ENCODE data around the gene ZNF470. TPM values are rescaled to one million over a fixed set of nuclear protein-coding genes. Genes with fewer than 3 reads are reported as not detected.

The ZNF470 gene
- total RNA-seq, 4 donors from 2014 or later, result 5.1 to 9.2 (median 5.7) TPM

GRCh38 chr19:56594783-56595547 is 27.7 kb downstream of the ZNF470 start, which contains the start of gene ZNF71:
Gene ZNF71, plus strand, starts transcription at chr19:56595302. Its CDS starts 6,257 bp downstream, at chr19:56601559.
- Histone ChIP-seq H3K9me3 (peaks cover 0 to 39% (median 0%) of the 10 kb centered on the region in 4 donors), H3K36me3 (peaks cover 0 to 27% (median 0%) of the 10 kb centered on the region in 3 donors), H3K27me3 (no peaks in the 10 kb centered on the region), H3K4me1 (peaks cover 0 to 14% (median 3%) of the 10 kb centered on the region in 4 donors), H3K4me3 (peak within 1 kb of the TSS; percentile 65 to 97 (median 90)), H3K27ac (peak within 1 kb of the TSS; percentile 15 to 87 (median 78))
- peak in 1 of 2 donors; percentile 54 for TF ChIP-seq EP300 (IDR thresholded peaks at IDR 0.05)
- TF ChIP-seq CTCF (IDR thresholded peaks at IDR 0.05), result no peak
- TF ChIP-seq POLR2A (IDR thresholded peaks at IDR 0.05), result peak in 1 of 2 donors; percentile 17
- WGBS, 2 donors, result 0 to 1% methylated on average over 46 to 51 of the region's 52 CpGs
- DNase-seq (ENCODE audit: low spot score in 2 of 2), result peak; percentile 68 to 69

- Histone ChIP-seq H3K27me3 (no peaks in the 10 kb centered on the region), H3K27ac (peak overlapping the region; percentile 15 to 87 (median 78)), H3K9me3 (peaks cover 0 to 36% (median 0%) of the 10 kb centered on the region in 4 donors), H3K36me3 (peaks cover 0 to 29% (median 0%) of the 10 kb centered on the region in 3 donors), H3K4me1 (peaks cover 0 to 14% (median 3%) of the 10 kb centered on the region in 4 donors), H3K4me3 (peak overlapping the region; percentile 65 to 97 (median 90))
- DNase-seq (ENCODE audit: low spot score in 2 of 2), result no peak
- WGBS, 2 donors, result 0% methylated on average over 4 of the region's 4 CpGs
- no peak for TF ChIP-seq CTCF (IDR thresholded peaks at IDR 0.05)
- no peak for TF ChIP-seq POLR2A (IDR thresholded peaks at IDR 0.05)
- TF ChIP-seq EP300 (IDR thresholded peaks at IDR 0.05), result no peak
Measured at GRCh38 chr19:56595548-56595899, 28.3 kb downstream of the ZNF470 start.

- H3K4me3 ChIP-seq, result no peak overlapping the region
- DNase-seq (ENCODE audit: low spot score in 2 of 2), result no peak
- peaks cover 0 to 40% (median 4%) of the 10 kb centered on the region in 3 donors for H3K36me3 ChIP-seq
- H3K27me3 ChIP-seq, result no peaks in the 10 kb centered on the region
- 66 to 71% methylated on average over 4 of the region's 4 CpGs for WGBS, 2 donors
- TF ChIP-seq CTCF (IDR thresholded peaks at IDR 0.05) (no peak), EP300 (IDR thresholded peaks at IDR 0.05) (no peak), POLR2A (IDR thresholded peaks at IDR 0.05) (no peak)
- peaks cover 0 to 37% (median 2%) of the 10 kb centered on the region in 4 donors for H3K9me3 ChIP-seq
- peaks cover 0 to 14% (median 3%) of the 10 kb centered on the region in 4 donors for H3K4me1 ChIP-seq
- H3K27ac ChIP-seq, result no peak overlapping the region
Measured at GRCh38 chr19:56596676-56597075, 29.4 kb downstream of the ZNF470 start.

- H3K27ac ChIP-seq, result no peak overlapping the region
- no peak for TF ChIP-seq EP300 (IDR thresholded peaks at IDR 0.05)
- TF ChIP-seq CTCF (IDR thresholded peaks at IDR 0.05), result no peak
- no peak for TF ChIP-seq POLR2A (IDR thresholded peaks at IDR 0.05)
- 93 to 94% methylated on average over 4 of the region's 4 CpGs for WGBS, 2 donors
- peaks cover 0 to 14% (median 3%) of the 10 kb centered on the region in 4 donors for H3K4me1 ChIP-seq
- no peak for DNase-seq (ENCODE audit: low spot score in 2 of 2)
- H3K4me3 ChIP-seq, result no peak overlapping the region
- peaks cover 0 to 50% (median 5%) of the 10 kb centered on the region in 3 donors for H3K36me3 ChIP-seq
- H3K27me3 ChIP-seq, result no peaks in the 10 kb centered on the region
- peaks cover 0 to 46% (median 8%) of the 10 kb centered on the region in 4 donors for H3K9me3 ChIP-seq
Measured at GRCh38 chr19:56597696-56598095, 30.4 kb downstream of the ZNF470 start.

GRCh38 chr19:56601375-56601774 is 34.1 kb downstream of the ZNF470 start:
- Histone ChIP-seq H3K9me3 (peaks cover 0 to 82% (median 24%) of the 10 kb centered on the region in 4 donors), H3K27me3 (no peaks in the 10 kb centered on the region), H3K4me1 (peaks cover 0 to 6% (median under 1%) of the 10 kb centered on the region in 4 donors), H3K4me3 (no peak overlapping the region), H3K27ac (no peak overlapping the region), H3K36me3 (peaks cover 0 to 87% (median 5%) of the 10 kb centered on the region in 3 donors)
- WGBS, 2 donors, result 90 to 97% methylated on average over 3 of the region's 3 CpGs
- DNase-seq (ENCODE audit: low spot score in 2 of 2), result no peak
- no peak for TF ChIP-seq POLR2A (IDR thresholded peaks at IDR 0.05)
- no peak for TF ChIP-seq CTCF (IDR thresholded peaks at IDR 0.05)
- TF ChIP-seq EP300 (IDR thresholded peaks at IDR 0.05), result no peak
